ENCODE measurements around the gene SH3PXD2A.
"Not testable (repeated sequence)": the region's sequence is repeated elsewhere in the genome, so short reads cannot be mapped to it uniquely, and the experiment has no call there.

Gene SH3PXD2A

DNA sequence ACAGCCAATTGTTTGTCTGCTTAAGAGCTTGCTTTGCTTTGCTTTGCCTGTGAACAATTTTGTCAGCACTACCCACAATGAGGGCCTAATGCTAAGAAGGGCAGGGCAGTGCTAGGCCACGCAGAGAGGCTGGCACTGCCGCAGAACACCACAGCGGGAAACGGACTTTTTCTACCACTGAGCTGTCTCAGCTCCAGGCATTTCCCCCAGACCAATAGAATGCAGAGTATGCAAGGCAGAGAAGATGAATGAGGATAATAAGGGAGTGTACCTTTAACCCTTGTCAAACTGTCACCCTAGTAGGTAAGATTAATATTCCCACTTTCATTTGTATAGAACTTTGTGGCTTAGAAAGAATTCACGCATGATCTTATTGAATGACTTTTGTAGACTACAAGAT lies 104.5 kb downstream of the SH3PXD2A start:
- no peak for DNase-seq

DNA sequence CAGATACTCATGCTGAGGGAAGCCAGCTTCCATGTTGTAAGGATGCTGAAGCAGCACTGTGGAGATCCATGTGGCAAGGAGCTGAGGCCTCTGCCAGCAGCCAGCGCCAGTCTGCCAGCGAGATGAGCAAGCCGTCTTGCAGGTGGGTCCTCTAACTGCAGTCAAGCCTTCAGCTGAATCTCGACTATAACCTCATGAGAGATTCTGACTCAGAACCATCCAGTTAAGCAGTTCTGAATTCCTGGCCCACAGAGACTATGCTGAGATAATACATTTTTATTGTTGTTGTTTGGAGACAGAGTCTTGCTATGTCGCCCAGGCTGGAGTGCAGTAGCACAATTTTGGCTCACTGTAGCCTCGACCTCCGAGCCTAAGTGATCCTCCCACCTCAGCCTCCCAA lies 105.6 kb downstream of the SH3PXD2A start:
- DNase-seq, result no peak

DNA sequence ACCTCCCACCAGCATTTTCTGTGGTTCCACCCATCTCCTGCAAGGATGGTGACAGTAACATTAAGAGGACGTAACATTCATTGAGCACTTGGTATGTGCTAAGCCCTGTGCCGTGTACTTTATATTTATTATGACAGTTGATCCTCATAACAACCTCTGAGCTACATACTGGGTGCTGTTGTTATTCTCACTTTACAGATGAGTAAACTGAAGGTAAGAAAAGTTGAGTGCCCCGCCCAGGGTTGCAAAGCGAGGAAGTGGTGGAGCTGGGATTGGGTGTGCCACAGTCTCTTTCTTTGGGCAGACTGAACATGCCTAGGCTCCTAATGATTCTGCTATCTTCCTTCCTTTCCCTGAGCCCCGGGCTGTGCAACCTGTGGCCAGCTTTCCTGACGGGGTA lies 107.4 kb downstream of the SH3PXD2A start:
- DNase-seq, result no peak

DNA sequence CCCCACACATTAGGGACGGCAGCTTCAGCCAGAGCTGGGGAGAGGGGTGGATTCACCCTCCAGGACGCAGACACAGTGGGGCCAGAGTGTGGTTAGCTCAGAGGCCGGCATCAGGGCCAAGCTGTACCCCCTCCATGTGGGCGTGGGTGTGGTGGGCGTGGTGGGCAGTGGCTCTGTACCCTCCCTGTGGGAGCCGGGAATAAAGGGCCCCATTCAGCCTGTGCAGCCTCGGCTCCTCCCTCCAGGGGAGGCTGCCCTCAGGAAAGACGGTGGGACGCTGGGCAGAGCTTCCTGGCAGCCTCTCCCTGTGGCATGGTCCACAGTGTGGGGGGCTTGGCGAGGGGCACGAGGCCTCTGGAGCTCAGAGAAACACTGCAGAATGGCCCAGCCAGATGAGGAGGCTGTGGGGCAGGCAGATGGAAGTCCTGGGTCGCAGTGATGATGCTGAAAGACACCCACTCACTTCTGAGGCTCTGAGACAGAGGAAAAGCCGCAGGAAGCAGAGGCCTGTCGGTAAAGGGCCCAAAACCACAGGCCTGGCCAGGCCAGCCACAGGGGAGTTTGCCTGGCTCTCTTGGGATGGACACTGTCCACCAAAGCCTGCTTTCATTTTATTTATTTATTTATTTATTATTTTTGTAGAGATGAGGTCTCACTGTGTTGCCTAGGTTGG lies 108.0 kb downstream of the SH3PXD2A start:
- DNase-seq, result no peak

DNA sequence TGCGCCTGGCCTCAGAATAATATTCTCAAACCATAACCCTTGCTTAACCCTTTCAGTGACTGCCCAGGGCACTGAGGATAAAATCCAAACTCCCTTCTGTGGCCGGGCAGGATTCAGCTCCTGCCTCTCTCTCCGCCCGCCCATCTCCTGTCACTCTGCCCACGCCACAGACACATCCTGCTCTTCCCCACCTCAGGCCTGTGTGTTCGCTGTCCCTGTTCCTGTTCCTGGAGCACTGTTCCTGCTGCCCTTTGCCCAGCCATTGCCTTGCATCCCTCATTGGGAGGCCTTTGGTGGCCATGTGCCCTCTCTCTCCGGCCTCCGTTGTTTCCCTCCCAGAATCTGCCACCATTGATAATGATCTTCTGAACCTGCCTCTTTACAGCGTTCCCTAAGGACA lies 108.8 kb downstream of the SH3PXD2A start:
- DNase-seq, result no peak

DNA sequence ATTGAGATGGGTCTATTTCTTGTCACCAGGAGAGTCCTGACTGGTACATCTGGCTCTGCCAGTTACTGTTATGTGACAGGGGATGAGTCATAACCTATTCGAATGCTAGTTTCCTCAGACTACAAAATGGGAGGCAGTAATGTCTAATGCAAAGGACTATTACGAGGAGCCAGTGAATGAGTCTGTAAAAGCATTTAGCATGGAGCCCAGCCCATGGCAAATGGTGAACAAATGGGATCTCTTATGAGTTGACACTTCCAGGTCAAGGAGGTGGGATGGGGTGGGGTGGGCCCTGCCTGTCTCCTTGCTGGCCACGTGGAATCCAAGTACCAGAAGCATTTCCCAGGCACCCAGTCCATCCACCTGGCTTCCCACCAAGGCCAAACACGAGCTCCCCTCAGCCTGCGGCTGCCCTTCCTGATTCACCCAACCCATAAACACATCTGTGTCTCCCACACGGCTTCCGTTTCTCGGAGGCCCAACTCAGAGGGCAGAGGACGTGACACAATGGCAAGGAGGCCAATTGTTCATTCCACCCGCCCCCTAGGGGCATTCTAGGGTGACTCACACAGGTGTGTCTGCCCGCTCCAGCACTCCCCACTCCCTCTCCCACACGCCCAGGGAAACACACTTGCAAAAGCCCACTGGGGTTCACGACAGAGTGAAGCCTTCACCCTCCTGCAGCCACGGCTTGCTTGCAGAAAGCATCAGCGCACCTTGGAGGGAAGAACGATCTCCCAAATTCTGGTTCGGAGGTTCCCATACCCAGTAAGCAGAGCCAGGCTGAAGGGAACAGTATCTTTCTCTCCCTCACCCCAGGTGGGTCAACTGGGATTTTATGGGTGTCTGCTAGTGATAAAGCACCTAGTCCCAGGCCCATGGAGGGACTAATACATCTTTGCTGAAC lies 109.8 kb downstream of the SH3PXD2A start:
- no peak for DNase-seq

DNA sequence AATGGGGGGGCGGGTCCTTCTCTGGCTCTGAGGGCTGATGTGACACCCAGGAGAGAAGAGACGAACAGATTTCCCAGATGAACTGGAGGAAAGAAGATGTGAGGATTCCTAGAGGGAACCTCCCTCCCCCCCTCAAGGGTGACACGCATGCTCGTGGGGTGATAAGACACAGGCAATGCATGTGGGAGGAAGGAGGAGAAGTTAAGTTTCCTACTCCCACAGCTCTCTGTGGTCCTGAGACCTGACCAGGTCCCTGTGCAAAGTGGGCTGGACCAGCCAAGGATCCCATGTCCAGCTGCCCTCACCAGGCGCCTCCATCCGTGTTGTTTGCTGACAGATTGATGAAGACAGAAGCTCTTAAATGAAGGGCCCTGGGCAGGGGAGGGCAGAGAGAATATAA lies 112.6 kb downstream of the SH3PXD2A start:
- DNase-seq, result no peak

DNA sequence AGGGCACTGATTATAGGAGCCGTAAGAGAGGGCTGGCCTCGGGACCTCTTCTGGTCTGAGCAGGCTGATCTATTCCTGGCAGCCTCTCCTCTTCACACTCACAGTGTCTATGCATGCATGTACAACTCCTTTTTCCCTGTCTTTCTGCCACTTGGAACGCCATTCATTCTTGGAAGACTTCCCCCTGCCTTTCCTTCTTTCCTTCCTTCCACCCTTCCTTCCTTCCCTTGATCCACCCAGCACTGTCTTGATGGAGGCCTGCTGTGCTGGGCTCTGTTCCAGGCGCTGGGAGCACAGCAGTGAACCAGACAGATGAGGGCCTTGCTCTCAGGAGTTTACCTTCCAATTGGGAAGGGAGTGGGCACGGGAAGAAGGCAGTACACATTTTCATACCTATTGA lies 114.8 kb downstream of the SH3PXD2A start:
- no peak for DNase-seq

DNA sequence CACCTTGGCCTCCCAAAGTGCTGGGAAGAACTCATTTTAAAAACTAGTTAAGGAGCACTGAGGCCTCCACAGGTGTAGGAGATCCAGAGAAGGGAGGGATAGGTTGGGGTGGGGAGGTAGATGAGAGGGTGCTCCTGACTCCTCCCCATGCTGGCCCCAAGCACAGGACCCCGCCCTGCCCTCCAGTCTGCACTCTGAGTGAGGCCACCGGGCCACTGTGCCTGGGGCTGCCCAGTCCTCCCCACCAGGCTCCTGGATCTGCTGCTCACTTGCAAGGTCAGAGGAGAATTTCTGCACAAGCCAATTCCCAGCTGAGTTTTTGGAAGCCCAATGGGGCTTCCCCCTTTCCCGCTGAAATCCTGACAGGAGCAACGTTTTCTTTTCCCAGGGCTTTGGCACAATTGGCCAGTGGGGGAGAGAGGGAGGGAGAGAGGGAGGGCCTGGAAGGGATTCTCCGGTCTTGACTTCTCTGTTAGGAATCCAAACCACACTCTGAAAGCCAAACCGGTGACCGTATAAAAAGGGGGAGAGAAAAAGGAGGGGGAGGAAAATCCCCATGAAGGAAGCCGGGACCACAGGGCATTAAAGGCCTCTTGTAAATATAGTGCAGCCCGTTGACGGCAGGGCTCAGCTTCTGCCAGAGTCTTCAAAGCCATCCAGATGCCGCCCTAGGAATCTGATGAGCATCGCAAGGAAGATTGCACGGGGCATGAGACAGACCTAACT lies 116.2 kb downstream of the SH3PXD2A start:
- peak in 1 of 56 donors; percentile 7 for DNase-seq

DNA sequence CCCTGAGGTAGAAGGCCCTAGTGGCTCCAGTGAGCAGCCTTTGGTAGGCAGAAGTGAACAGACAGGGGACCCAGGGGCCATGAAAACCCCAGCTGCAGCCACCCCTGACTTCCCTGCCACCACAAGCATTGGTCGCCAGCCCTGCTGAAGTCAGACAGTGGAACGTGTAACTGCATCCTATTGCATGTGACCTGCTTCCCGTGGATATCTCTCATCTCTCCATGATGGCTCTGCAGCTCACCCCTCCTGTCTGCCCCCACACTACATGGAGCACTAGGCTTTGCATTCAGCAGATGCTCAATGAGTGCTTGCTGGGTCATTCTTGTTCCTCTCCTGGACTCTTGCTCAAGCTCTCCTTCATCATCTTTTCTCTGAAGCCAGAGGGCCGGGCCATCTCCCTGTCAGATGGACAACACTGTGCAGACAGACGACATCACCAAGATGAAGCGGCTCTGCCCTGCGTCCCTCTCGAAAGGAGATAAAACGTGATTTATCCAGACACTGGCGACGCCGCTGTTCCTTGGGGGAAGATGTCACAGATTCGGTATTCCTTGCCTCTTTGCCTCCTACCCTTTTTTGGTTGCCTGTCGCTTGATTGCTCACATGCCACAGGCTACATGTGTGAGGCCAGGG lies 117.5 kb downstream of the SH3PXD2A start:
- no peak for DNase-seq

DNA sequence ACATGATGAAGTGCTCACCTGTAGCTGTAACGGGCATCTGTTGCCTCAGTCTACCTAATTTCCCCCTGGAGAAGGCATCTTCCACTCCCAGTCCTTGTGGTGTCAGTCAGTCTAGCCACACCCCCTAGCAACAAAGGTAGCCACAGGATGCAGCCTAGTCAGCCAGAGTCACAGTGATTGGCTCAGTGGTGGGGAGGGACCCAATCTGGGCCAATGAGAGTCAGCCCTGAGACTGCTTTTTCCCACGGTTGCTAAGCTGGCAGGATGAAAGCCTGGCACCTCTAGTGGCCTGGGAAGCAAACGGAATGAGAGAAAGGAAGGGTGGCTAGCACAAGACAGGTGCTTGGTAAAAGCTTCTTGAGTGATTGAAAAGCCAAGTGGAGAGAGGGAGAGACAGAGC lies 118.6 kb downstream of the SH3PXD2A start:
- DNase-seq, result no peak

DNA sequence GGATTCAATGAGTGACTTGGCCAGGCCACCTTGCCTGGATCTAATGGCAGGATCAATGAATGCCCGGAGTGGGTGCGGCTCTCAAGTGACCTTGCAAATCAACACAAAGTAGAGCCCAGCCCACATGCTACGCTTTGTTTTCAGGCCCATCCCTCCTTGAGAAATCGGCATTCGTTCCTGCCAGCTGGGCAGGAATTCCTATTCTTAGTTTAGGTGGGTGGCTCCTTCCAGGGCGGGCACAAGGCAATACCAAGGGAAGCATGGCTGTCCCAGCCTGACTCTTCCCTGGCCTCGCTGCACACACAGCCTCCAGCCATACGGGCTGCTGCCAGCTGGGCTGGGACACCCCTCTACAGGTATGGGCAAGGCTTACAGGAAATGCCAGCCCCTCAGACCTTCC lies 119.3 kb downstream of the SH3PXD2A start:
- DNase-seq, result peak in 1 of 56 donors; percentile 23

DNA sequence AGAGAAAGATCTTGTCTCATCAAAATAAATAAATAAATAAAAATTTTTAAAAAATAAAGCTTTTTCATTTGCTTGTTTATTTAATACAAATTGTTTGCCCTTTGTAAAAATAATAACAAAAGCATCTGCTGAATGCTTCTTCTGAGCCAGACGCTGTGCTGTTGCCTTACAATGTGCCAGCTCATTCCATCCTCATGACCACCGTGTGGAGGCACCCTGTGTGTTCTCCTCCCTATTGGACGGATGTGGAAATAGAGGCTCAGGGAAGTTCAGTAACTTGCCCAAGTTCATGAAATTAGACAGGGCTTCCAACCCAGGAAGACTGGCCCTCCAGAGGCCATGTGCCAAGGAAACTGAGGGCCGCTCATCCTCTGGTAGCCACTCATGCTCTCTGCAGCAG lies 120.6 kb downstream of the SH3PXD2A start:
- DNase-seq, result no peak

DNA sequence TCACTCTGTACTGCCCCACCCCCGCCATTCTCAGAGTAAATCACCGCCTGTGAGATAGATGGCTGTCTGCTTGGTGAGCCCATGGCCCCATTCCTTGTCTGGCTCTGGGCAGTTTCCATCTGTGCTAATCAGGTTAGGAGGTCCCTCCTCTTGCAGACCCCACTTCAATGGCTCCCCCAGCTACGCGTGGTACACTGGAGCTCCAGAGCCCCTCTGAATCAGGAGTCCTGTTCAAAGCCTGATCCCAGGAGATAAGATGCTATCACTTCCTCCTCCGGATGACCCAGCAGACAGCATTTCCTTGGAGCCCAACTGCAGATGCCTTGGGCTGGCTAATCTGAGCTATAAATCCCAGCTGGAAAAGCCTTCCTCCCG lies 122.3 kb downstream of the SH3PXD2A start:
- DNase-seq, result no peak

DNA sequence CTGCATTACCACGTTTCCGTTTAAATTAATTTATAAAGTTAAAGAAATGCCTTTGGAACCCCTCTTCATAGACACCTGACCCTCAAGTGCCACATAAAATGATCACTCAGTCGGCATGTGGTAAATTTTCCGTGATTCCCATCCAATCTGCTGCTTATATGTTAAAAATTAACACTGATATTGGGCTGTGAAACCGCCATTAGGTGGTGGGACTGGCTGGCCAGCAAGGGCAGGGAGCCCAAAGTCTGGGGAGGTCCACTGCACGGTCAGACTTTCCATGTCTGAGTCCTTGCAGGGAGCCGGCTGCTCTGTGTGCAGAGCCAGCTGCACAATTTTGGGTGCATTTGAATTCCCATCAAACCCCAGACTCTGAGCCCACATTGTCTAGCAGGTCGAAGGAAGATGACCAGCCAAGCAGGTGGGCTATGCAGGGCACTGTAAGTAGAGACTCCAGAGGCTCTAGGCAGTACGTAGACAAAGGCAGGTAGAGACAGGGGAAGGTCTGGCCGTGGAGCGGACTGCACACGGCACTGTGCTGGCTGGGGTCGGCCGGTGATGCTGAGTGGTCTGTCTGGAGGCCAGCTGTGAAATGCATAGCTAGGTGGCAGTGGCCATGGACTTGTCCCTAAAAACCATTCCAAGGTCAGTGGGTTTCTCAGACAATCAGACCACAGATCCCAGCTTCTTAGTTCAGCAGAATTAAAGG lies 122.9 kb downstream of the SH3PXD2A start:
- no peak for DNase-seq

DNA sequence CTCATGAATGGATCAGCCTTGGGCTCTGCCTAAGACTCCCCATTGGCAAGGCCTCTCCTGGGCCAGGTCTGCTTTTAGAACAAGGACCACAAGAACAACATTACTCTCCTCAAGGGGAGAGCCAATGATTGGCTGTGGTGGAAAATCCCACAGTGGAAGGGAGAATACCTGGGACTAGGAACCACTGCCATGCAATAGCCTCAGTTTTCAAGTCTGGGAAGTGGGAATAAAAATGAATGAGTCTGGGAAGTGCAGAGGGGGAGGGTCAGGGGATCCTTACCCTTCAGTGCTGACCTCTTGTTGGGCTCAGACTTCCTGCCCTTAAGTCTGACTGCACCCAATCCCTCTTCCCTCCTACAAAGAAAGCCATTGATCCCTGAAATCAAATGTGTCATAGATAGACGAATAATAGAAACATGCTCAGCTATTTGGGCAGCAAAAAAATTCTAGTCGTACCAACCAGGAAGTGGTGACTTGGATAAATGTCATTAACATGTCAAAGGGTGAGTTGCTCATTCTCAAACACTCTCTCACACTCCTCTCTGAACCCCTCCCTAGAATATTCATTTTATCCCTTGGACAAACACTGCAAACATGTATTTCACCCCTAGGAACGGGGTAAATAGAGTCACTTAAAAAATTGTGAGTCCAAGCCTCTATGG lies 123.6 kb downstream of the SH3PXD2A start:
- no peak for DNase-seq

DNA sequence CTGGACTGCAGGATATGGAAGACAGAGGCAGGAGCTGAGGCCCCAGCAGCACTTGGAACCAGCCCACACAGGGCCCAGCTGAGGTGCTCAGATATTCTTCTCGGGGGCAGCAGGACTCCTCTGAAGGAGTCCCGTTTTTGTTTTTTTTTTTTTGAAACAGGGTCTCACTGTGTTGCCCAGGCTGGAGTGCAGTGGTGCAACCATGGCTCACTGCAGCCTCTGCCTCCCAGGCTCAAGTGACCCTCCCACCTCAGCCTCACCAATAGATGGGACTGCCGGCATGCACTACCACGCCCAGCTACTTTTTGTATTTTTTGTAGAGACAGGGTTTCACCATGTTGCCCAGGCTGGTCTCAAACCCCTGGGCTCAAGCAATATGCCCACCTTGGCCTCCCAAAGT lies 124.3 kb downstream of the SH3PXD2A start:
- DNase-seq, result not testable (repeated sequence)

DNA sequence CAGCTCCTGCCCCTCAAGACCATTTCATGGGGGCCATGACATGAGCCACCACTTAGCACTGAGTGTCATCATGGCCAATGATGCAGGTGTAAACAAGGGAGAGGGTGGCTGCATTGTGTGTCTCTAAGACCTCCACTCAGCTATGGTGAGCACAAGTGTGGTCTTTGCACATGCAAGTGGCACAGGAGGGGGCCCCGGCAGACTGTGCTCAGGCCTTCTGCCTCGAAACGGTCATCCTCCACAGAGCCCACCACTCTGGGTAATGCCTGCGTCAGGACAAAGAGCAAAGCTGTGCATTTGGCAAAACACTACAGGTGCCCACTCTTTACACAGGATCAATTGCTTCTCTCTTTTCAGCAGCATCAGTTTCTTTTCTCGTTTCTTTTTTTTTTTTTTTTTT lies 125.5 kb downstream of the SH3PXD2A start:
- no peak for DNase-seq

DNA sequence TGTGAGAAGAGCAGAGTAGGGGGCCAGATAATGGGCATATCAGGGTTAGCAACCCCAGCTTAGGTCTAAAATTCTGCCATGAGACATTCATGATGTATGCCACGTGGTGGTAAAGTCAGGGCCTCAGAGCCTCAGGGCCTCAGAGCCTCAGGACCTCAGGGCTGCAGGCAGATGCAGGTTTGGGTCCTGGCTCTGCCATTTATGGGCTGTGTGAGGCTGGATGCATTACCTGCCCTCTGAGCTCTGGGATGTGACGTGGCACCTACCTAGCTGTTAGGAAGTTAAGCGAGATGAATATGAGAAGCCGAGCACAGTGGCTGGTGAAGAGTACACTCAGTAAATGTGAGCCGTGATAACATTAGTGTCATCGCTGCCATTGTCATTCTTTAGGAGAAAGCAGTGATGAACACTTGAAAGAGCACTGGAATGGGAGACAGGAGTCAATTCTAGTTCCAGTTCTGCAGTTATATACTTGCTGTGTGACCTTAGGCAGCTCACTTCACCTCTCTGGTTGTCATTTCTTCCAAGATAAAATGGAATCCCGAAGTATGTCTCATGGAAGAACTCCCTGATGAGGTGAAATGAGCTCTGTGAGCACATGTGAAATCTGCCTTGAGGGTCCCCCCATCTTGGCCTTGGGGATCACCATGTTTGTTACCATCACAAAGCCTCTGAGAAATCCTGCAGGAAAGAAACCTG lies 127.2 kb downstream of the SH3PXD2A start:
- no peak for DNase-seq

DNA sequence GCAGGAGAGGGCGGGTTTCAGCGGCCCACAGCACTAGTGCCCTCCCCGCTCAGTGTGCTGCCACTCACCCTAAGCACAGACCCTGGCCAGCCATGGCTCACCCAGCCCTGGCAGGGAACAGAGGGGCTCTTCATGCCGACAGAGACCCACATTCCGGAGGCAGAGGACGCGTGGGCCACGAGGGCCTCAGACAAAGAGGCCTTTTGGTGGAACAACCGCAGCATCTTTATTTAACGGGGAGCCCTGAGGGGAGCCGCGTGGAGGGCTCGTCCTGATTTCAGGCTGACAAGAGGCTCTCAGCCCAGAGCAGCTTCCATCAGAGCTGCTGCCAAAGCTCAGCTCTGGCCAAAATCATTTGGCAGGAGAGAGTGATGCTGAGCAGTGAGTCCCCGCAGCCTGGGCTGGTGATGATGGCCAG lies 127.8 kb downstream of the SH3PXD2A start:
- peak in 52 of 56 donors; percentile 6 to 85 (median 60) for DNase-seq
